Mesothelial cell of epicardium (in vitro differentiated cells): ENCODE results near the gene GJB3. TPM values are rescaled to one million over a fixed set of nuclear protein-coding genes. Genes with fewer than 3 reads are reported as not detected.

Source experiments
- DNase-seq, 2 experiments: peaks; one replicate each; pipeline ENCODE4 v3.0.0; 2021; ENCODE audit warnings: low spot score in 2 of 2; ENCODE audit not compliant: unreplicated experiment in 2 of 2
- H3K27ac Mint-ChIP-seq: 2 replicates; pipeline ENCODE4 v1.8.0; 2021; ENCODE audit warnings: mixed read lengths
- H3K27me3 Mint-ChIP-seq: 2 replicates; pipeline ENCODE4 v1.8.0; 2021; ENCODE audit warnings: low read depth, mixed read lengths
- H3K36me3 Mint-ChIP-seq: 2 replicates; pipeline ENCODE4 v1.8.0; 2021; ENCODE audit warnings: mixed read lengths
- H3K4me1 Mint-ChIP-seq: 2 replicates; pipeline ENCODE4 v1.8.0; 2021; ENCODE audit warnings: mixed read lengths
- H3K4me3 Mint-ChIP-seq: 2 replicates; pipeline ENCODE4 v1.8.0; 2021; ENCODE audit warnings: mild to moderate bottlenecking, moderate library complexity, mixed read lengths
- H3K9me3 Mint-ChIP-seq: 2 replicates; pipeline ENCODE4 v1.8.0; 2021; ENCODE audit warnings: mixed read lengths
- total RNA-seq: library from RNA; stranded (reverse); gene quantifications from 3 replicates; pipeline ENCODE4 v1.2.1, GENCODE V29; 2021
- TF ChIP-seq, protein P1 (sequence below): fragments of 200-600 bp; sonication (generic); IDR thresholded peaks from one replicate; pipeline ENCODE4 v1.5.0; 2021; ENCODE audit warnings: antibody characterized with exemption; ENCODE audit not compliant: unreplicated experiment

GJB3 gene
- total RNA-seq, 1 donor from 2014 or later: not detected

GRCh38 chr1:34786521-34787325, 5.7 kb downstream of the GJB3 start:
- TF ChIP-seq, protein P1, sequence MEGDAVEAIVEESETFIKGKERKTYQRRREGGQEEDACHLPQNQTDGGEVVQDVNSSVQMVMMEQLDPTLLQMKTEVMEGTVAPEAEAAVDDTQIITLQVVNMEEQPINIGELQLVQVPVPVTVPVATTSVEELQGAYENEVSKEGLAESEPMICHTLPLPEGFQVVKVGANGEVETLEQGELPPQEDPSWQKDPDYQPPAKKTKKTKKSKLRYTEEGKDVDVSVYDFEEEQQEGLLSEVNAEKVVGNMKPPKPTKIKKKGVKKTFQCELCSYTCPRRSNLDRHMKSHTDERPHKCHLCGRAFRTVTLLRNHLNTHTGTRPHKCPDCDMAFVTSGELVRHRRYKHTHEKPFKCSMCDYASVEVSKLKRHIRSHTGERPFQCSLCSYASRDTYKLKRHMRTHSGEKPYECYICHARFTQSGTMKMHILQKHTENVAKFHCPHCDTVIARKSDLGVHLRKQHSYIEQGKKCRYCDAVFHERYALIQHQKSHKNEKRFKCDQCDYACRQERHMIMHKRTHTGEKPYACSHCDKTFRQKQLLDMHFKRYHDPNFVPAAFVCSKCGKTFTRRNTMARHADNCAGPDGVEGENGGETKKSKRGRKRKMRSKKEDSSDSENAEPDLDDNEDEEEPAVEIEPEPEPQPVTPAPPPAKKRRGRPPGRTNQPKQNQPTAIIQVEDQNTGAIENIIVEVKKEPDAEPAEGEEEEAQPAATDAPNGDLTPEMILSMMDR: peak; percentile 54
- DNase-seq: peak in 1 of 2 experiments; percentile 72
- H3K4me1 Mint-ChIP-seq: peaks cover 4% of the 10 kb centered on the region
- peaks cover 83% of the 10 kb centered on the region for H3K27me3 Mint-ChIP-seq
- no peak overlapping the region for H3K4me3 Mint-ChIP-seq
- no peaks in the 10 kb centered on the region for H3K9me3 Mint-ChIP-seq
- no peaks in the 10 kb centered on the region for H3K36me3 Mint-ChIP-seq
- no peak overlapping the region for H3K27ac Mint-ChIP-seq

DNA sequence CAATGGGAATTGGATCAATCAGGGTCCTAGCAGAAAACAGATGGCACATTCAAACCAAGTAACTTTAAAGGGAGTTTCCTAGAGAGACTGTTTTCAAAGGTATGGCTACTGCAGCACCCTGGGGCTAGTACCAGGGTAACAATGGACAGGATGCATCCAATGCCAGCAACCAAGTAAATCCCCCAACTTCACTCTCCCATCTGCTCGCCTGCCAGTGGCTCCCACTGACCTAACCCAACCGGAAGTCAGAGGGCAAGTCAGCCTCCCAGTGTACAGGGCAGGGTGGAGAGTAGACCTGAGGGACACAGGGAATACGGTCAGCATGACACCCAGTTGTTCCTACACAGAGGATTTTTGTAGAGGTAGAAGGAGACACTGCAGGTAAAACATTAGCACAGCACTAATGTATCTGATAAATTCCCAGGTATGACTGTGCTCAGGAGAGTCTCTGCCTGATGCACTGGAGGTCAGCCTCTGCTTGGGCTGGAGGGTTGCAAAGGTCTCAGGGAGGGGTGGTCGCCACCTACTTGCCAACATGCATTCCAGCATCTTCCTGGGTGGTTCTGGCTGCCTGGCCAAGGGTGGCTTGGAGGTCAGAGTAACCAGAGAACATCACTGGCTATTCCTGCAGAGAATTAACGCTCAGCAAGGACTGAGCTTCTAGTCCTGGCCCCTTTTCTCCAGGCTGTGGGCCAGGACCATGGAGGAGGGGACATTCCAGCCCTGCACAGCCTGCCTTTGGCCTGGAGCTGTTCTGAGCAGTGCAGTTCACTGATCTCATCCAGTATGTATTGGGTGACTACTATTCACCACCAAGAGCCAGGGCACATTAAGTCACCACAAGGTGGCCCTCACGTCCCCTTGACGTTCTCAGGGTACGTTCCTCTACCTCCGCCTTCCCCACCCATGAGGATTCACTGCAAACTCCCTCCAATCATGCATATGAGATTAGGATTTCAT, 6.7 kb downstream of the GJB3 start:
- TF ChIP-seq, protein P1: no peak
- no peaks in the 10 kb centered on the region for H3K36me3 Mint-ChIP-seq
- H3K9me3 Mint-ChIP-seq: no peaks in the 10 kb centered on the region
- no peak overlapping the region for H3K4me3 Mint-ChIP-seq
- DNase-seq: no peak
- peaks cover 3% of the 10 kb centered on the region for H3K4me1 Mint-ChIP-seq
- peaks cover 83% of the 10 kb centered on the region for H3K27me3 Mint-ChIP-seq
- no peak overlapping the region for H3K27ac Mint-ChIP-seq

DNA sequence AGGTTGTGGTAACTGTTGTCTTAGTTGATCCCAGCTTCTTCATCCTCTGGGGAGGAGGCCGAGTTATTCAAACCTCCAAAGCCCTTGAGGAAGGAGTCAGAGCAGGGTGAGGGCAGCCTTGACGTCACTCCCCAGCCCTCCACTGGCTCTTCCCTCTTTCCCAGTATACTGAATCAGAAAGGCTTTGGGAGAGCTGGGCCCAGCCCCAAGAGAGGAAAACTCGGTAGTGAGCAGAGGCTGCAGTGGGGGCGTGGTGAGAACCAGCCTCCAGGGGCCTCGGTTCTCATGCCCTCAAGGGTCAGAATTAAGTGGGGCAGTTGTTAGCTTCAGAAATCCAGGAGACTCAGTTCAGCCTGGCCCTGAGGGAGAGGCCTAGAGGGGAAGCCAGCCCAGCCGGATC, 10.0 kb downstream of the GJB3 start:
- TF ChIP-seq, protein P1: no peak
- H3K36me3 Mint-ChIP-seq: no peaks in the 10 kb centered on the region
- no peak for DNase-seq
- H3K4me3 Mint-ChIP-seq: no peak overlapping the region
- no peak overlapping the region for H3K27ac Mint-ChIP-seq
- H3K9me3 Mint-ChIP-seq: no peaks in the 10 kb centered on the region
- H3K4me1 Mint-ChIP-seq: peaks cover 3% of the 10 kb centered on the region
- peaks cover 85% of the 10 kb centered on the region for H3K27me3 Mint-ChIP-seq

- peak overlapping the region; percentile 43 for H3K4me3 Mint-ChIP-seq
- no peak overlapping the region for H3K27ac Mint-ChIP-seq
- DNase-seq: no peak
- TF ChIP-seq, protein P1: no peak
- H3K36me3 Mint-ChIP-seq: no peaks in the 10 kb centered on the region
- peaks cover 90% of the 10 kb centered on the region for H3K27me3 Mint-ChIP-seq
- peaks cover 3% of the 10 kb centered on the region for H3K4me1 Mint-ChIP-seq
- no peaks in the 10 kb centered on the region for H3K9me3 Mint-ChIP-seq
These were observed 11.4 kb downstream of the GJB3 start for GRCh38 chr1:34792424-34792823.

DNA sequence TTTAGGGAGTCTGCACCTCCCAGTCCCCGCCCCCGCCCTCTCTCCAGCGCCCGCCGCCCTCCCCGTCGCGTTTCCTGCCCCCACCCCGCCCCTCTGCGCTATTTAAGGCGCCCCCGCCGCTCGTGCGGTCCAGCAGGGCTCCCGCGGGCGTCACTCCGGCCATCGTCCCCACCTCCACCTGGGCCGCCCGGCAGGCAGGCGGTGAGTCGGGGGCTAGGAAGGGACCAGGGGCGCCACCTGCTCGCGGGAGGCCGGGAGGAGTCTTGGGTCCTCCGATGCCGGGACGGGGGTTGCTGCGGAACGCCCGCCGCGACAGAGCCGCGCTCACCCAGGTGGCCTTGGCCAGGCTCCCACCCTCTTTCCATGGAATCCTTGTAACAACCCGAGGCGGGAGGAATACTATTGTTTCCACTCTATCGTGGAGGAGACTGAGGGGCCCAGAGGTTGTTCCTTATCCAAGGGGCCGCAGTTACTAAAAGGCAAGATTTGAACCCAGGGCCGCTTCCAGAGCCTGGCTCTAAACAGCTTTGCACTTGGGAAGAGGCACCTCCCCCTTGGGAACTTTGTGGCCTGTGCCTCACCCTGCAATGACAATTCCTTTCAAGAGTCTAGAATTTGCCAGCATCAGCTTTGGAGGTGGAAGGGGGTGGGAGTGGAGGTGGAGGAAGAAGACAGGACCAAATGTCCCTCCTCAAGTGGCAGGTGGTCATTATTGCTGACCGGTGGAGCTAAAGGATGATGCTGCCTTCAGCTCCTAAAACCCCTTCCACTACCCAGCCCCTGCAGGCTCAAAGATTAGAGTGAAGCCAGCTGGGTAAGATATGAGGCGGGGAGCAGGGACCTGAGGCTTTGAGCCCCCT, 12.1 kb downstream of the GJB3 start, which contains the start of gene GJA4:
Gene GJA4 (plus strand): TSS at position 132 of the 860 bp plus-strand sequence. CDS start 1,215 bp downstream, outside the sequence.
- Mint-ChIP-seq H3K9me3 (no peaks in the 10 kb centered on the region), H3K27ac (no peak within 1 kb of the TSS), H3K4me3 (peak within 1 kb of the TSS; percentile 43), H3K4me1 (peaks cover 3% of the 10 kb centered on the region), H3K27me3 (peaks cover 89% of the 10 kb centered on the region), H3K36me3 (no peaks in the 10 kb centered on the region)
- TF ChIP-seq, protein P1: no peak
- no peak for DNase-seq
